Vagina (tissue), 2 donors: ENCODE results near the gene PRR30.

Experiments used
- CTCF ChIP-seq, 3 experiments: fragments of 450-650 bp in 2 of 3; fragments of 200-600 bp in 1 of 3; sonication (generic) in 1 of 3; IDR thresholded peaks; one replicate each; pipeline ENCODE4 v1.5.1; 2017 to 2019; ENCODE audit warnings: antibody characterized with exemption in 3 of 3, mild to moderate bottlenecking in 2 of 3, moderate library complexity in 2 of 3
- POLR2A ChIP-seq, 2 donors: fragments of 450-650 bp; IDR thresholded peaks; one replicate each; pipeline ENCODE4 v1.6.1; 2017; ENCODE audit warnings: antibody characterized with exemption in 2 of 2, mild to moderate bottlenecking in 2 of 2, moderate library complexity in 2 of 2
- POLR2AphosphoS5 ChIP-seq, 2 donors: sonication (generic); formaldehyde crosslinking; IDR thresholded peaks; one replicate each; pipeline ENCODE4 v1.9.0; 2017; ENCODE audit warnings: antibody characterized with exemption in 2 of 2, mild to moderate bottlenecking in 2 of 2, low read depth in 1 of 2; ENCODE audit not compliant: insufficient read depth in 1 of 2

GRCh38 chr2:27138111-27138510 is 1.1 kb downstream of the PRR30 start:
- TF ChIP-seq CTCF (IDR thresholded peaks at IDR 0.05) (no peak), POLR2A (IDR thresholded peaks at IDR 0.05) (no peak), POLR2AphosphoS5 (IDR thresholded peaks at IDR 0.05; ENCODE audit: insufficient read depth in 1 of 2, low read depth in 1 of 2) (no peak)
